HepG2 (cell line): ENCODE data around the gene SLC22A31. TPM values are rescaled to one million over a fixed set of nuclear protein-coding genes. Genes with fewer than 3 reads are reported as not detected.
A peak's percentile ranks its signal among the peaks of the same experiment; 100 is the strongest.

Experiments used
- ATAC-seq: fragments of 200-7000 bp; cut with Tn5 transposase; 3 replicates; pipeline ENCODE4 v1.9.1; 2020; ENCODE audit warnings: mild to moderate bottlenecking, moderate library complexity
- BruUV-seq: library from RNA; stranded (reverse); fragments of 400-500 nt; replicated peaks from 2 replicates; lab custom pipeline; 2021; lab: Mats Ljungman, UMichigan
- CTCF ChIA-PET: fragments of 300-600 bp; formaldehyde crosslinking; extraction: SDS; loops from one replicate; lab custom pipeline; 2021; ENCODE audit warnings: low total read pairs, inconsistent platforms, low intra/inter-chr PET ratio; lab: Yijun Ruan, JAX
- POLR2A ChIA-PET: fragments of 350-600 bp; sonication (Branson Sonifier 250); formaldehyde crosslinking; loops from one replicate; lab custom pipeline; 2020; ENCODE audit warnings: antibody characterized with exemption, inconsistent platforms; lab: Yijun Ruan, JAX
- DNase-seq: peaks from one replicate; pipeline ENCODE4 v3.0.0-alpha.2; 2015; ENCODE audit warnings: low spot score
- FAIRE-seq: peaks from 3 replicates; lab custom pipeline; 2011; peaks lifted over from hg19 to GRCh38; lab: Jason Lieb, UNC
- H2AFZ ChIP-seq: one replicate; pipeline ENCODE4 v1.6.1; 2011; ENCODE audit warnings: low read length, inconsistent platforms
- H3K27ac ChIP-seq: fragments of 300-600 bp; 3 replicates; pipeline ENCODE4 v1.8.0; 2011; ENCODE audit warnings: mixed run types, mild to moderate bottlenecking, mixed read lengths, low read length, inconsistent platforms; ENCODE audit not compliant: insufficient read depth; ENCODE audit errors: extremely low read length
- H3K27me3 ChIP-seq, 2 experiments: fragments of 200-600 bp in 1 of 2; 2 replicates in 1 of 2; 3 replicates in 1 of 2; pipeline versions ENCODE4 v1.6.0 to v1.8.0; 2011; ENCODE audit warnings: low read length in 2 of 2, mild to moderate bottlenecking in 2 of 2, moderate library complexity in 2 of 2, inconsistent platforms in 1 of 2; ENCODE audit not compliant: insufficient read depth in 2 of 2, control insufficient read depth in 1 of 2
- H3K36me3 ChIP-seq, 2 experiments: fragments of 200-600 bp in 1 of 2; replicated peaks in 1 of 2; 2 replicates in 1 of 2; 3 replicates in 1 of 2; pipeline versions ENCODE4 v1.5.1 to v1.8.0; 2011; ENCODE audit warnings: low read length in 2 of 2, inconsistent platforms in 1 of 2; ENCODE audit not compliant: insufficient read depth in 2 of 2, control insufficient read depth in 1 of 2
- H3K4me1 ChIP-seq: 2 replicates; pipeline ENCODE4 v1.5.1; 2012; ENCODE audit warnings: low read length, inconsistent platforms; ENCODE audit not compliant: insufficient read depth
- H3K4me2 ChIP-seq: 2 replicates; pipeline ENCODE4 v1.6.0; 2011; ENCODE audit warnings: low read depth, low read length, inconsistent platforms
- H3K4me3 ChIP-seq, 3 experiments: fragments of 200-600 bp in 1 of 3; sonication (generic), shearing (Covaris generic) in 1 of 3; replicated peaks in 1 of 3; 2 replicates each; pipeline ENCODE4 v1.5.1; 2011 to 2016; ENCODE audit warnings: low read length in 3 of 3, inconsistent platforms in 2 of 3, low read depth in 2 of 3, mild to moderate bottlenecking in 2 of 3, control low read depth in 1 of 3, mixed read lengths in 1 of 3; ENCODE audit not compliant: insufficient read depth in 1 of 3
- H3K79me2 ChIP-seq: one replicate; pipeline ENCODE4 v1.6.1; 2011; ENCODE audit warnings: low read length, inconsistent platforms; ENCODE audit not compliant: insufficient read depth
- H3K9ac ChIP-seq: 2 replicates; pipeline ENCODE4 v1.6.0; 2011; ENCODE audit warnings: mild to moderate bottlenecking, low read depth, low read length, inconsistent platforms; ENCODE audit not compliant: insufficient read depth
- H3K9me3 ChIP-seq: 2 replicates; pipeline ENCODE4 v1.5.1; 2012; ENCODE audit warnings: mild to moderate bottlenecking, low read length
- H4K20me1 ChIP-seq: 2 replicates; pipeline ENCODE4 v1.6.0; 2011; ENCODE audit warnings: inconsistent platforms, mild to moderate bottlenecking, low read length, moderate library complexity; ENCODE audit not compliant: insufficient read depth
- AKAP8 ChIP-seq: sonication (generic); formaldehyde crosslinking; IDR thresholded peaks from 2 replicates; pipeline ENCODE4 v1.5.1; 2020; ENCODE audit warnings: mild to moderate bottlenecking, missing genetic modification reagents
- BRCA1 ChIP-seq: sonication (generic); formaldehyde crosslinking; IDR thresholded peaks from 2 replicates; pipeline ENCODE4 v1.4.0; 2020; ENCODE audit warnings: missing genetic modification reagents
- ESRRA ChIP-seq: sonication (generic); formaldehyde crosslinking; IDR thresholded peaks from 2 replicates; pipeline ENCODE4 v1.5.1; 2020; ENCODE audit warnings: mild to moderate bottlenecking, low read depth, missing genetic modification reagents
- HINFP ChIP-seq: sonication (generic); formaldehyde crosslinking; IDR thresholded peaks from 2 replicates; pipeline ENCODE4 v1.4.0; 2020; ENCODE audit warnings: low read depth, mild to moderate bottlenecking, missing genetic modification reagents
- NCOA5 ChIP-seq: sonication (generic); formaldehyde crosslinking; IDR thresholded peaks from 2 replicates; pipeline ENCODE4 v1.4.0; 2020; ENCODE audit warnings: missing genetic modification reagents
- PPARG ChIP-seq: conservative IDR thresholded peaks from 2 replicates; pipeline ENCODE4 v1.6.1; 2016; ENCODE audit warnings: missing biosample characterization, missing genetic modification reagents
- ZNF501 ChIP-seq: sonication (generic); formaldehyde crosslinking; IDR thresholded peaks from 2 replicates; pipeline ENCODE4 v1.5.1; 2020; ENCODE audit warnings: mild to moderate bottlenecking, moderate library complexity, missing genetic modification reagents
- ZNF546 ChIP-seq: sonication (generic); formaldehyde crosslinking; conservative IDR thresholded peaks from 2 replicates; pipeline ENCODE4 v1.8.1; 2023; ENCODE audit warnings: mild to moderate bottlenecking, missing genetic modification reagents
- ZNF737 ChIP-seq: sonication (generic); formaldehyde crosslinking; IDR thresholded peaks from 2 replicates; pipeline ENCODE4 v1.5.0; 2020; ENCODE audit warnings: missing genetic modification reagents, mild to moderate bottlenecking, borderline replicate concordance
- ZNF83 ChIP-seq: sonication (generic); formaldehyde crosslinking; IDR thresholded peaks from 2 replicates; pipeline ENCODE4 v1.4.0; 2020; ENCODE audit warnings: missing genetic modification reagents, mild to moderate bottlenecking, borderline replicate concordance
- WGBS: methylation state at CpG from one replicate; pipeline ENCODE4 v1.1.6; 2017; ENCODE audit warnings: low lambda C conversion rate; 5-methylcytosine and 5-hydroxymethylcytosine counted together
- in situ Hi-C: cut with HindIII; loops from 2 replicates; pipeline ENCODE4 v1.10.0; 2017; ENCODE audit warnings: low pct_unique_long_range_greater_than_20kb; ENCODE audit not compliant: extremely low pct_ligation_motif_present
- intact Hi-C: fragments of 100-400 bp; cut with micrococcal nuclease; formaldehyde crosslinking; loops from one replicate; pipeline ENCODE4 v1.10.0; 2022; ENCODE audit not compliant: unreplicated experiment
- polyA plus RNA-seq, 8 experiments: library from polyadenylated mRNA; depleted of rRNA in 3 of 8; stranded (reverse) in 7 of 8; unstranded in 1 of 8; fragments of >200 nt; fragmentation: Illumina TruSeq in 4 of 8; extraction: Trizol in 4 of 8; gene quantifications; 2 replicates each; pipeline versions ENCODE4 v1.2.1 to v1.2.3, GENCODE V29; 2011 to 2016; ENCODE audit warnings: low read depth in 4 of 8, missing spikeins in 1 of 8, mixed read lengths in 1 of 8; ENCODE audit not compliant: insufficient read depth in 1 of 8
- total RNA-seq, 5 experiments: library from RNA; depleted of rRNA; stranded (reverse); fragments of >200 nt; fragmentation: Illumina TruSeq; extraction: Trizol; gene quantifications; 2 replicates each; pipeline ENCODE4 v1.2.3, GENCODE V29; 2016; ENCODE audit warnings: low read depth in 1 of 5
- TF ChIP-seq, protein P1 (sequence below): sonication (generic); formaldehyde crosslinking; IDR thresholded peaks from 2 replicates; pipeline ENCODE4 v1.4.0; 2020; ENCODE audit warnings: missing genetic modification reagents
- TF ChIP-seq, protein P2 (sequence below): sonication (generic); formaldehyde crosslinking; IDR thresholded peaks from 2 replicates; pipeline ENCODE4 v1.8.1; 2023; ENCODE audit warnings: mild to moderate bottlenecking, missing genetic modification reagents
- TF ChIP-seq, protein P3 (sequence below): sonication (generic); formaldehyde crosslinking; IDR thresholded peaks from 2 replicates; pipeline ENCODE4 v1.4.0; 2020; ENCODE audit warnings: mild to moderate bottlenecking, missing genetic modification reagents

The SLC22A31 gene
- total and polyA plus RNA-seq, 2 of the 13 experiments (the other 11 are each of a cell fraction or from before 2014, with no cell fraction given) = 67.3 to 83.3 TPM

DNA sequence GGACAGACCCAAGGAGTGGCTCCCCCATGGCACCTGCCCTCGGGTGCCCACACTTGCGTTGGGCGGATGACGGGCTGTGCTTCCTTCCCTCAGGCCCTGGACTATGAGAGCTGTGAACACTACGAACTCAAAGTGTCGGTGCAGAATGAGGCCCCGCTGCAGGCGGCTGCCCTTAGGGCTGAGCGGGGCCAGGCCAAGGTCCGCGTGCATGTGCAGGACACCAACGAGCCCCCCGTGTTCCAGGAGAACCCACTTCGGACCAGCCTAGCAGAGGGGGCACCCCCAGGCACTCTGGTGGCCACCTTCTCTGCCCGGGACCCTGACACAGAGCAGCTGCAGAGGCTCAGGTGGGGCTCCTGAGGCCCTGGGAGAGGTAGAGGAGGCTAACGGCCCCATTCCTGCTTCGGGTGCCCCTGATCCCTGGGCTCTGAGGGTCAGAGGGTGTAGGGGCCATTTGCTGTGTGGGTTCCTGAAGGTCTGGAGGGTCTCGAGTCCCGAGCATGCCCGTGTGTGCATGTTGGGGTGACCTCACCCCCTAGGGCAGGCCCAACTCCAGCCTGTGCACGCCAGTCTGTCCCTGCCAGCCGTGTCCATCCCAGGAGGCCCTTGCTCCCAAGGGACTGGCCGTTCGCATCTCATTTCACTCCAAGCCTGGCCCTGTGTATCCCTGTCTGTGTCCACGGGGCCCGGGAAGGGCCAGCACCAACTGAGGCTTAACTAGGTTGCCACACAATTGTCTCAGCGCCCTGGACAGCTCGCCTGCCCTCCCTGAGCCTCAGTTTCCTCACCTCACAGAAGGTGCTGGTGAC, 10.0 kb downstream of the SLC22A31 start:
- peaks cover 32% of the 10 kb centered on the region for H3K4me1 ChIP-seq
- peak overlapping the region; percentile 82 for H3K9ac ChIP-seq
- WGBS = 23% methylated on average over 17 of the region's 28 CpGs
- peak overlapping the region; percentile 94 for H3K4me2 ChIP-seq
- H3K27ac ChIP-seq = peak overlapping the region; percentile 99
- in situ Hi-C loops = no loop called here
- CTCF ChIA-PET = no interaction called here
- no peaks in the 10 kb centered on the region; a peak in 1 of 5 replicates for H3K36me3 ChIP-seq
- peak overlapping the region; percentile 9 to 86 (median 75); a peak in 4 of 6 replicates for H3K4me3 ChIP-seq
- no peak overlapping the region for H2AFZ ChIP-seq
- POLR2A ChIA-PET = interaction anchor here (0.5 to 3.0 kb wide), 6 partner anchors 10 to 498 kb away, joined by 3 to 44 read pairs (median 6); partner anchors contain the start of genes CDH15, SLC22A31 and ZNF778
- peaks cover 42% of the 10 kb centered on the region for H4K20me1 ChIP-seq
- intact Hi-C loops = no loop called here
- no peaks in the 10 kb centered on the region for H3K9me3 ChIP-seq
- H3K27me3 ChIP-seq = peaks cover 0 to 5% of the 10 kb centered on the region in 2 experiments; a peak in 1 of 5 replicates
- H3K79me2 ChIP-seq = peaks cover 6% of the 10 kb centered on the region
- DNase-seq = no peak
- peak; percentile 50 for FAIRE-seq
- peak; percentile 30 for ATAC-seq
- BruUV-seq = no TSS peak
- TF ChIP-seq ESRRA (CRISPR knock-in tag) = 0 out of 2 replicates have a peak, but pooled peaks have one; percentile 25
- no peak for TF ChIP-seq ZNF83 (CRISPR knock-in tag)
- TF ChIP-seq, protein P1, sequence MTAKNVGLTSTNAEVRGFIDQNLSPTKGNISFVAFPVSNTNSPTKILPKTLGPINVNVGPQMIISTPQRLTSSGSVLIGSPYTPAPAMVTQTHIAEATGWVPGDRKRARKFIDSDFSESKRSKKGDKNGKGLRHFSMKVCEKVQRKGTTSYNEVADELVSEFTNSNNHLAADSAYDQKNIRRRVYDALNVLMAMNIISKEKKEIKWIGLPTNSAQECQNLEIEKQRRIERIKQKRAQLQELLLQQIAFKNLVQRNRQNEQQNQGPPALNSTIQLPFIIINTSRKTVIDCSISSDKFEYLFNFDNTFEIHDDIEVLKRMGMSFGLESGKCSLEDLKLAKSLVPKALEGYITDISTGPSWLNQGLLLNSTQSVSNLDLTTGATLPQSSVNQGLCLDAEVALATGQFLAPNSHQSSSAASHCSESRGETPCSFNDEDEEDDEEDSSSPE (CRISPR knock-in tag) = peak; percentile 20; the same call in 1 of the 2 replicates
- no peak for TF ChIP-seq BRCA1 (CRISPR knock-in tag)
- no peak for TF ChIP-seq HINFP (CRISPR knock-in tag)
- TF ChIP-seq AKAP8 (CRISPR knock-in tag) = peak; percentile 52; the same call in 1 of the 2 replicates
- no peak for TF ChIP-seq PPARG (CRISPR knock-in tag)
- TF ChIP-seq ZNF546 (CRISPR knock-in tag) = peak; percentile 84; the same call in 1 of the 2 replicates
- TF ChIP-seq, protein P2, sequence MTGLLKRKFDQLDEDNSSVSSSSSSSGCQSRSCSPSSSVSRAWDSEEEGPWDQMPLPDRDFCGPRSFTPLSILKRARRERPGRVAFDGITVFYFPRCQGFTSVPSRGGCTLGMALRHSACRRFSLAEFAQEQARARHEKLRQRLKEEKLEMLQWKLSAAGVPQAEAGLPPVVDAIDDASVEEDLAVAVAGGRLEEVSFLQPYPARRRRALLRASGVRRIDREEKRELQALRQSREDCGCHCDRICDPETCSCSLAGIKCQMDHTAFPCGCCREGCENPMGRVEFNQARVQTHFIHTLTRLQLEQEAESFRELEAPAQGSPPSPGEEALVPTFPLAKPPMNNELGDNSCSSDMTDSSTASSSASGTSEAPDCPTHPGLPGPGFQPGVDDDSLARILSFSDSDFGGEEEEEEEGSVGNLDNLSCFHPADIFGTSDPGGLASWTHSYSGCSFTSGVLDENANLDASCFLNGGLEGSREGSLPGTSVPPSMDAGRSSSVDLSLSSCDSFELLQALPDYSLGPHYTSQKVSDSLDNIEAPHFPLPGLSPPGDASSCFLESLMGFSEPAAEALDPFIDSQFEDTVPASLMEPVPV (CRISPR knock-in tag) = no peak
- TF ChIP-seq NCOA5 (CRISPR knock-in tag) = no peak
- TF ChIP-seq, protein P3, sequence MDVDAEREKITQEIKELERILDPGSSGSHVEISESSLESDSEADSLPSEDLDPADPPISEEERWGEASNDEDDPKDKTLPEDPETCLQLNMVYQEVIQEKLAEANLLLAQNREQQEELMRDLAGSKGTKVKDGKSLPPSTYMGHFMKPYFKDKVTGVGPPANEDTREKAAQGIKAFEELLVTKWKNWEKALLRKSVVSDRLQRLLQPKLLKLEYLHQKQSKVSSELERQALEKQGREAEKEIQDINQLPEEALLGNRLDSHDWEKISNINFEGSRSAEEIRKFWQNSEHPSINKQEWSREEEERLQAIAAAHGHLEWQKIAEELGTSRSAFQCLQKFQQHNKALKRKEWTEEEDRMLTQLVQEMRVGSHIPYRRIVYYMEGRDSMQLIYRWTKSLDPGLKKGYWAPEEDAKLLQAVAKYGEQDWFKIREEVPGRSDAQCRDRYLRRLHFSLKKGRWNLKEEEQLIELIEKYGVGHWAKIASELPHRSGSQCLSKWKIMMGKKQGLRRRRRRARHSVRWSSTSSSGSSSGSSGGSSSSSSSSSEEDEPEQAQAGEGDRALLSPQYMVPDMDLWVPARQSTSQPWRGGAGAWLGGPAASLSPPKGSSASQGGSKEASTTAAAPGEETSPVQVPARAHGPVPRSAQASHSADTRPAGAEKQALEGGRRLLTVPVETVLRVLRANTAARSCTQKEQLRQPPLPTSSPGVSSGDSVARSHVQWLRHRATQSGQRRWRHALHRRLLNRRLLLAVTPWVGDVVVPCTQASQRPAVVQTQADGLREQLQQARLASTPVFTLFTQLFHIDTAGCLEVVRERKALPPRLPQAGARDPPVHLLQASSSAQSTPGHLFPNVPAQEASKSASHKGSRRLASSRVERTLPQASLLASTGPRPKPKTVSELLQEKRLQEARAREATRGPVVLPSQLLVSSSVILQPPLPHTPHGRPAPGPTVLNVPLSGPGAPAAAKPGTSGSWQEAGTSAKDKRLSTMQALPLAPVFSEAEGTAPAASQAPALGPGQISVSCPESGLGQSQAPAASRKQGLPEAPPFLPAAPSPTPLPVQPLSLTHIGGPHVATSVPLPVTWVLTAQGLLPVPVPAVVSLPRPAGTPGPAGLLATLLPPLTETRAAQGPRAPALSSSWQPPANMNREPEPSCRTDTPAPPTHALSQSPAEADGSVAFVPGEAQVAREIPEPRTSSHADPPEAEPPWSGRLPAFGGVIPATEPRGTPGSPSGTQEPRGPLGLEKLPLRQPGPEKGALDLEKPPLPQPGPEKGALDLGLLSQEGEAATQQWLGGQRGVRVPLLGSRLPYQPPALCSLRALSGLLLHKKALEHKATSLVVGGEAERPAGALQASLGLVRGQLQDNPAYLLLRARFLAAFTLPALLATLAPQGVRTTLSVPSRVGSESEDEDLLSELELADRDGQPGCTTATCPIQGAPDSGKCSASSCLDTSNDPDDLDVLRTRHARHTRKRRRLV = no peak
- TF ChIP-seq ZNF501 (CRISPR knock-in tag) = no peak
- no peak for TF ChIP-seq ZNF737 (CRISPR knock-in tag)
